ENCODE data around the gene MED27.

Gene MED27

GRCh38 chr9:131994364-131995125, 85.1 kb downstream of the MED27 start:
- DNase-seq, result no peak

GRCh38 chr9:131992906-131993657, 86.6 kb downstream of the MED27 start:
- no peak for DNase-seq

- no peak for DNase-seq
Observed at GRCh38 chr9:131987232-131987631, 92.4 kb downstream of the MED27 start.

DNA sequence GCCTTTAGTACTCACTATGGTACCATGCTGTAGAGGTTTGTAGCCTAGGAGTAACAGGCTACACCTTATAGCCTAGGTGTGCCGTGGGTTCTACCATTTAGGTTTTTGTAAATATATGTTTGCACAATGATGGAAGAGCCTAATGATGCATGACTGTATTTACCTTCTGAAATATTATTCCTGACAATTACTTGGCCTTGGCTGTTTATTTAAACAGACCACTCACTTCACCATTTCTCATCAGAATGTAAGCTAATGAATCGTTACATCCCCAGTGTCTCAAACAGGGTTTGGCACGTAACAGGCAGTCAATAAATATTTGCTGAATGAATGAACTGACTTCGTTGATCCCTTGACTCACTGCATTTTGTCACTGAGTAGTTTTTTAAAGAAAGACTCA, 93.1 kb downstream of the MED27 start:
- no peak for DNase-seq

DNA sequence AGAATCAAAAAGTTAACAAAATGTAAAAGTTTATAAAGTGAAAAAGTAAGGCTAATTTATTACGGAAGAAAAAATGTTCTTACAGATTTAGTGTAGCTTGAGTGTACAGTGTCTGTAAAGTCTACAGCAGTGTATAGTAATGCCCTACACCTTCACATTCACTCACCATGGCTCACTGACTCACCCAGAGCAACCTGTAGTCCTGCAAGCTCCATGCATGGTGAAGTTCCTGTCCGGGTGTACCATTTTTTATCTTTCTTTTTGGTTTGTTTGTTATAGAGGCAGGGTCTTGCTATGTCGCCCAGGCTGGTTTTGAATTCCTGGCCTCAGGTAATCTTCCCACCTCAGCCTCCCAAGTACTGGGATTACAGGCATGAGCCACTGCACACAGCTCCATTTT, 93.6 kb downstream of the MED27 start:
- DNase-seq, result no peak

DNA sequence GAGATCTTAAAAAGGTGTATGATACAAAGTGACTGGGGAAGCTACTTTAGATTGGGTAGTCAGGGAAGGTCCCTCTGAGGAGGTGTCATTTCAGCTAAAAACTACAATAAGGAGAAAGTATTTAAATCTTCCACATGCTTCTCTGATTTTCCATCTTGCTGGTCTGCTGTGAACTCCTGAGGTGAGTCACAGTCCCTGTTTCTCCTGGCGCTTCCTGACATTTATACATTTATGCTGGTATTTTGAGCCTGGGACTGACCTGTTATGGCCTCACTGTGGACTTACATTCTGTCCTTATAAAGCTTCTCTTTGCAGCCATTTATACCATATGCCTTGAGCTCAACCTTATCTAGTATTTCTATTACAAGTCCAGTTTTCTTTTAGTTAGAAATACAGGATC, 95.1 kb downstream of the MED27 start:
- no peak for DNase-seq

- DNase-seq, result no peak
Observed at GRCh38 chr9:131982671-131983239, 96.9 kb downstream of the MED27 start.

DNA sequence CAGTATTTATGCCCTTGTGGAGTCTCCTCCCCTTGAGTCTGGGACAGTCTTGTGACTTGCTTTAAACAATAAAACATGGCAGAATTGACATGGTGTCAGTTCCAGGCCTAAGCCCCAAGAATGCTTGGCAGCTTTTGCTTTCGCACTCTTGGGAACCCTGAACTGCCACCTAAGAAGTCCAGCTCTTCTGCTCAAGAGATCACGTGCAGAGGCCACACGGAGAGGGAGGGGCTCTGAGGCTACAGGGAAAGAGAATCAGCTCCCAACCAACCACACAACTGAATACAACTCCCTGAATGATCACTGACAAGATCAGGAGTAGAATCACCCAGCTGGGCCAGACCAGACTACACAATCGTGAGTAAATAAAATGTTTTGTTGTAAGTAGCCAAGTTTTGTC, 97.6 kb downstream of the MED27 start:
- no peak for DNase-seq

- no peak for DNase-seq
Observed at GRCh38 chr9:131981116-131981776, 98.4 kb downstream of the MED27 start.

- no peak for DNase-seq
Observed at GRCh38 chr9:131980267-131981016, 99.2 kb downstream of the MED27 start.

DNA sequence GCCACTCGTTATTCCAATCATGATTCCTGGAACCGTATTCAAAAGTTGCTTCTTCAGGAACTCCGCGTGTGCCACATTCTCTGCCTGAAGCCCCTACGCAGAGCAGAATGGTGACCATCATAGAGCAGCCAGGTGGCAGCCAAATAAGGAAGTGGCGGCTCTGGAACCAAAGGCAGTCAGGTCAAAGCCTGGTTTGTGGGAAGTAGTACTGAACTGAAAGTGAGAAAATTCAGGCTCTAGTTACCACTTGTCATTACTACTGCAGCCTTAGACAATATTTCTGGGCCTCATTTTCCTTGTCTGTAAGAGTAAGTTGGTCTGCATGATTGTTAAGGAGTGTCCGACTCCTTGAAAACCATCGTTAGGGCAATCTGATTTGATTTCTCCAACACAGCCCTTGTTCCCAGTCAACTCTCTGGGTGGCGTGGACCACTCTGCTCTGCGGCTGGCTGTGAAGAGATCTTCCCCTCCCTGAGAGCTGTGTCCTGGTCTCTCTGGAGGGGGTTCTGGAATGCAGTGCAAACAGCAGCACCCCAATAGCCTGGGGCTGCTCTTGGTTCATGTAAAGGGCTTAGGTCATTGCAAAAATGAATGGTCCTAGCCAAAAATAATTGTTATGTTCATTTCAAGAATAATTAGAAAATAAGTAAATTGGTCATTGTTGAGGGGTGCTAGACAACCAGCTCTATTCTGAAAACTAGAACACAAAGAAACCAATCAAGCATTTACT, 102.4 kb downstream of the MED27 start:
- DNase-seq, result no peak

DNA sequence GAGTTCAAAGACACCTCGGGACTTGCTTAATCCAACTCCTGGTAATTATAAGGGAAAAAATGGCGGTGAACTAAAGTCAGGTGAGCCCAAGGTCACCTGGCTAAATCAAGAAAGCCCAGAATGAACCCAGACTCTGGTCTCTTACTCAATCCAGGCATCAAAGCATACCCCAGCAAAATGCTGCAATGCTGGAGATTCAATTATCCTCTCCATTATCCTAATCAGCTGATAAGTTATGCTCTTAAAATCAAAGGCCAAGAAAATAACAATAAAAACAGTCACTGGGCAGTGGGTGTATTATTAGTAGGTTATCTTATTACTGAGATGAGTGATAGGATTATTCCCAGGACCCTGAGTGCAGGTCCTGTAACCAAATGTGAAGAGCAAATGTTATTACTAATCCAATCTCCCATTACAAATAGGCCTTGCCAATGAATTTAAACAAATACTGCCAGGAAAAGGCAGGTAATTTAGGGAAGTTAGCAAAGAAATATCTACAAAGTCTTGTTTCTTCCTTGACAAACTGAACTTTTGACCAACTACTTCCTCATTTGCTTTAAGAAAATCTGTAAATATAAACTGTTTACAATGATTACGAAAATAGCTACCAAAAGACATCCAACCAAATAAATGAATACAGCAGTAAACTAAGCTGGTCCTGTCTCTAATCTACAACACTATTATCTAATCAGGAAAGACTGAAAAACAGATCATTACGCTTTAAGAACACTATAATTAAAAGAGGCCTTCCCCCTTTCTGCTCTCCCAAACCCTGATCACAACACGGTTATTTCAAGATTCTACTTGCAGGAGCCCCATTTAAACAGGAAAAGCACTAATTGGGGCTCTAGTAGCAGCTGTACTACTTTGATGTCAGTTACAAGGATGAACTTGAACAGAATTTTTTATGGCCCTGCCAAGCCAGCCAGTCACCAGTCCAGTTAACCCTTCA, 103.2 kb downstream of the MED27 start:
- no peak for DNase-seq

- no peak for DNase-seq
Observed at GRCh38 chr9:131972889-131973288, 106.8 kb downstream of the MED27 start.

GRCh38 chr9:131971482-131972074, 108.1 kb downstream of the MED27 start:
- no peak for DNase-seq

GRCh38 chr9:131969469-131969989, 110.1 kb downstream of the MED27 start:
- DNase-seq, result no peak

DNA sequence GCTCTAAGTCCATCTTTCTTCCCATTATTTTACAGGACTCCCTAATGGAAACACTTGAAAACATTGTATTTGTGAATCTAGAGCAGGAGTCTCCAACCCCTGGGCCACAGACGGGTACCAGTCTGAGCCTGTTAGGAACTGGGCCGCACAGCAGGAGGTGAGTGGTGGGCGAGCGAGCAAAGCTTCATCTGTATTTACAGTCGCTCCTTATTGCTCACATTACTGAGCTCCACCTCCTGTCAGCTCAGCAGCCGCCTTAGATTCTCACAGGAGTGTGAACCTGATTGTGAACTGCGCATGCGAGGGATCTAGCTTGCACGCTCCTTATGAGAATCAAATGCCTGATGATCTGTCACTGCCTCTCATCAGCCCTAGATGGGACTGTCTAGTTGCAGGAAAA, 111.0 kb downstream of the MED27 start:
- no peak for DNase-seq

DNA sequence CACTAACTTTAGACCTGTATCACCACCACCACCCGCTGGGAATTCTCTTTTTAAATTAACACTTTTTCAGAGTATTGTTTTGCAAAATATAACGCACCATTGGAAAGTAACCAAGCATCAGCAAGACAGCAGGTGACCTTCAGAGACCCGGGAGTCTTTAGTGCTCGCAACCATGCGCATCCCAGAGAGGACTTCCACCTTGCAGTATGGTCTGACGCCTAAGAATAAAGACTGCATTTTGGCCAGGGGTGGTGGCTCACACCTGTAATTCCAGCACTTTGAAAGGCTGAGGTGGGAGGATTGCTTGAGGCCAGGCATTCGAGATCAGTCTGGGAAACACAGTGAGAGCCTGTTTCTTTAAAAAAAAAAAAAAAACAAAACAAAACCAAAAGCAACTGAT, 113.8 kb downstream of the MED27 start:
- DNase-seq, result no peak

DNA sequence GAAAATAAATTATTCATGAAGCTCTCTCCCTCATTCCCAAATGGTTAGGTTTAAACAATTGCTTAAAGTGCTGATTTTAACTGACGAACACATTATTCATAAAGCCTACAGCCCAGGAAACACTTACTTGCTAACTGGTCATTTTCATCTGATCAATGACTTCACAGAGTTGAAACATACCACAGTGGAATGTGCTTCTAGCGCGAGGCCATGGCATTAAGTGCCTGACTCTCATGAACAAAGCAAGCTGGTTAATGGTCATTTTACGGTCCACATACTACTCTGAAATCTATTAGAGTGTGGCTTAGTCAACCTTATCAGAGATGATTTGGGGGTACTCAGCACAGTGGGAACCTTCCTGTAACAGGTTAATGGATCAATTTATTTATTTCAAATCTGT, 114.6 kb downstream of the MED27 start:
- no peak for DNase-seq

- no peak for DNase-seq
Observed at GRCh38 chr9:131963072-131964030, 116.3 kb downstream of the MED27 start.
